GM13977 (cell line): Measurements from ENCODE around the gene SLC37A1.

ENCODE experiments used
- DNase-seq: peaks from one replicate; pipeline ENCODE4 v3.0.0; 2012; ENCODE audit warnings: low spot score
- CTCF ChIP-seq: IDR thresholded peaks from 2 replicates; pipeline ENCODE4 v1.5.1; 2012; ENCODE audit warnings: mild to moderate bottlenecking, control low read depth; ENCODE audit not compliant: insufficient read depth; ENCODE audit errors: extremely low read depth, missing control alignments
- in situ Hi-C: fragments of 300-500 bp; cut with MboI; formaldehyde crosslinking; loops from one replicate; pipeline ENCODE4 v1.12.0; 2022; ENCODE audit warnings: low sequenced_read_pairs, low pct_unique_long_range_greater_than_20kb, mixed read lengths, inconsistent platforms; ENCODE audit not compliant: unreplicated experiment

The SLC37A1 gene

GRCh38 chr21:42503711-42504110 is 9.9 kb upstream of the SLC37A1 start:
- in situ Hi-C loops = no loop called here
- no peak for TF ChIP-seq CTCF

GRCh38 chr21:42505090-42505726 is 8.4 kb upstream of the SLC37A1 start:
- TF ChIP-seq CTCF = no peak
- in situ Hi-C loops = no loop called here
- peak; percentile 77 for DNase-seq

More at GRCh38 chr21:42503711-42504110, 9.9 kb upstream of the SLC37A1 start:
- DNase-seq = no peak

- DNase-seq = no peak
- in situ Hi-C loops = no loop called here
- no peak for TF ChIP-seq CTCF
Measured at GRCh38 chr21:42507418-42507817, 6.2 kb upstream of the SLC37A1 start.

- TF ChIP-seq CTCF = no peak
- DNase-seq = no peak
- in situ Hi-C loops = no loop called here
Measured at GRCh38 chr21:42508371-42508770, 5.3 kb upstream of the SLC37A1 start.

- in situ Hi-C loops = no loop called here
- TF ChIP-seq CTCF = no peak
- no peak for DNase-seq
Measured at GRCh38 chr21:42509244-42509643, 4.4 kb upstream of the SLC37A1 start.

GRCh38 chr21:42512346-42513034 is 1.2 kb upstream of the SLC37A1 start:
- no peak for TF ChIP-seq CTCF
- no peak for DNase-seq
- in situ Hi-C loops = no loop called here
